Measurements from ENCODE around the gene ST6GAL1. TPM values are rescaled to one million over a fixed set of nuclear protein-coding genes. Genes with fewer than 3 reads are reported as not detected.

Gene ST6GAL1
- total RNA-seq, 1 donor from 2014 or later, result 68.2 TPM

DNA sequence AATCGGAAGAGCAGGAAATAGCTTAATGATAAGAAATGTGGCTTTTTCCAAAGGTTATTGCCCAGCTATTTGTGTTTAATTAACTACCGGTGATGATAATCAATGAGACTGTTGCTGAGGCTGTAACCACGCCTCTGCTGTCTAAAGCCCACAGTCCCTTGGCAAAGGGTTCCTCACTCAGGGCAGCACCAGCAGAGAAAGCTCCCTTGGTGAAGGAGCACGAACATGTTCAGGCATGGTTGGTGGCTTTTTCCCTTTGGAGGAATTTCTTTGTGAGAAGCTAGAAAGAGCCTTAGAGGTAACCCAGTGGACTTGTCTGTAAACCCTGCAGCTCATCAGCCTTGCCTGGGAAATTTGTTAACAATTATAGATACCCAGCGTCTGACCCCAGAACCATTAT is 7.5 kb upstream of the ST6GAL1 start:
- Mint-ChIP-seq H3K4me3 (ENCODE audit: unreplicated experiment) (no peak overlapping the region), H3K36me3 (ENCODE audit: unreplicated experiment) (no peaks in the 10 kb centered on the region), H3K4me1 (ENCODE audit: unreplicated experiment) (no peaks in the 10 kb centered on the region), H3K27me3 (ENCODE audit: unreplicated experiment) (peaks cover 3% of the 10 kb centered on the region), H3K9me3 (ENCODE audit: unreplicated experiment) (no peaks in the 10 kb centered on the region), H3K27ac (ENCODE audit: unreplicated experiment) (no peak overlapping the region)
- no peak for DNase-seq (ENCODE audit: extremely low spot score, unreplicated experiment)
- TF ChIP-seq, protein P1, sequence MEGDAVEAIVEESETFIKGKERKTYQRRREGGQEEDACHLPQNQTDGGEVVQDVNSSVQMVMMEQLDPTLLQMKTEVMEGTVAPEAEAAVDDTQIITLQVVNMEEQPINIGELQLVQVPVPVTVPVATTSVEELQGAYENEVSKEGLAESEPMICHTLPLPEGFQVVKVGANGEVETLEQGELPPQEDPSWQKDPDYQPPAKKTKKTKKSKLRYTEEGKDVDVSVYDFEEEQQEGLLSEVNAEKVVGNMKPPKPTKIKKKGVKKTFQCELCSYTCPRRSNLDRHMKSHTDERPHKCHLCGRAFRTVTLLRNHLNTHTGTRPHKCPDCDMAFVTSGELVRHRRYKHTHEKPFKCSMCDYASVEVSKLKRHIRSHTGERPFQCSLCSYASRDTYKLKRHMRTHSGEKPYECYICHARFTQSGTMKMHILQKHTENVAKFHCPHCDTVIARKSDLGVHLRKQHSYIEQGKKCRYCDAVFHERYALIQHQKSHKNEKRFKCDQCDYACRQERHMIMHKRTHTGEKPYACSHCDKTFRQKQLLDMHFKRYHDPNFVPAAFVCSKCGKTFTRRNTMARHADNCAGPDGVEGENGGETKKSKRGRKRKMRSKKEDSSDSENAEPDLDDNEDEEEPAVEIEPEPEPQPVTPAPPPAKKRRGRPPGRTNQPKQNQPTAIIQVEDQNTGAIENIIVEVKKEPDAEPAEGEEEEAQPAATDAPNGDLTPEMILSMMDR (IDR thresholded peaks at IDR 0.05), result no peak

DNA sequence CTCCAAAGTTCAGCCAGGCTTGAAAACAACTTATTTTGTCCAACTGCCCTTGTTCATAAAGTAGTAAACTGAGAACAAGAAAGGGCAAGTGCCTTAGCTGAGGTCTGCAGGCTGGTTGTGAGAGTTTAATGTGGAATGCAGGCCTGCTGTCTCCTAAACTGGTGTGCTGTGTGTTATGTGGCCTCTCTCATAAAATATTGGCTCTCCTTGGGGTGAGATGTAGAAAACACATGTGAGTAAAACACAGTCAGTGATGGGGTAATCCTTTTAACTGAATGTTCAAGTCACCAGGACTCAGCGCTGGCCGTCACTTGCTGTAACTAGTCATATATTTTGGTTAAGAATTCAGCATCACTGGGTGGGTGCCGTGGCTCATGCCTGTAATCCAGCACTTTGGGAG is 7.1 kb upstream of the ST6GAL1 start:
- Mint-ChIP-seq H3K27me3 (ENCODE audit: unreplicated experiment) (peaks cover 3% of the 10 kb centered on the region), H3K4me3 (ENCODE audit: unreplicated experiment) (no peak overlapping the region), H3K4me1 (ENCODE audit: unreplicated experiment) (no peaks in the 10 kb centered on the region), H3K36me3 (ENCODE audit: unreplicated experiment) (no peaks in the 10 kb centered on the region), H3K27ac (ENCODE audit: unreplicated experiment) (no peak overlapping the region), H3K9me3 (ENCODE audit: unreplicated experiment) (no peaks in the 10 kb centered on the region)
- TF ChIP-seq, protein P1 (IDR thresholded peaks at IDR 0.05), result no peak
- DNase-seq (ENCODE audit: extremely low spot score, unreplicated experiment), result no peak

DNA sequence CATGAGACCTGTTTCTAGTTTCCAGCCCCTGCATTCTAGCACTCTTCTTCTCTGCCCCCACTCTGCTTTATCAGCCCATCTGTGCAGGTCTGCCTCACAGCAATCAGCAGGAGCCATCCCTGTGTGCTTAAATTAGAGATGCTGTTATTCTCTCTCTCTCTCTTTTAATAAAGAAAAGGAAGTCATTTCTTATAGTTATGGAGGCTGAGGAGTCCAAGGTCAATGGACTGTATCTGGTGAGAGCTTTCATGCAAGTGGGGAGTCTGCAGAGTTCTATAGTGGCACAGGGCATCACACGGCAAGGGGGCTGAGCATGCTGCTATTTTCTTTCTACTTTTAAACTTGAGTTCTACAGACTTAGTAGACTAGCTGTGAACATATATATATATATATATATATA is 4.5 kb upstream of the ST6GAL1 start:
- Mint-ChIP-seq H3K4me1 (ENCODE audit: unreplicated experiment) (peaks cover 5% of the 10 kb centered on the region), H3K9me3 (ENCODE audit: unreplicated experiment) (no peaks in the 10 kb centered on the region), H3K27ac (ENCODE audit: unreplicated experiment) (no peak overlapping the region), H3K27me3 (ENCODE audit: unreplicated experiment) (peaks cover 3% of the 10 kb centered on the region), H3K36me3 (ENCODE audit: unreplicated experiment) (no peaks in the 10 kb centered on the region), H3K4me3 (ENCODE audit: unreplicated experiment) (no peak overlapping the region)
- TF ChIP-seq, protein P1 (IDR thresholded peaks at IDR 0.05), result no peak
- no peak for DNase-seq (ENCODE audit: extremely low spot score, unreplicated experiment)

DNA sequence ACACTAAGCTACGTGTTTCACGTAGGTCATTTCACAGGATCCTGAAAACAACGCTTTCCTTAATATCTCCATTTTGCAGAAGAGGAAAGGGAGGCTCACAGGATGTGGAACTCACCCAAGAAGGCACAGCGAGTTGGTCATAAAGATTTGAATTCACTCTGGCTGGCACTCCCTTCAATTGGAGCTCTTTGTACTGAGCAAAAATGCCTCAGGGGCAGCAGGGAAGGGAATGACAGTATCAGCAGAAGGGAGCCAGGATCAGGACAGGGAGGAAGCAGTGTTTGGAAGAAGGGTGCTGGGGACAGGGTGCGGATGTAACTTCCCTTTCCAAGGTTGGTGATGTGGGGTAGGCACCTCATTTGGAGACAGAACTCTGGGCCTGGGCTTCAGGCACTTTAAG is 1.1 kb upstream of the ST6GAL1 start:
- Mint-ChIP-seq H3K27ac (ENCODE audit: unreplicated experiment) (no peak overlapping the region), H3K4me3 (ENCODE audit: unreplicated experiment) (peak overlapping the region; percentile 41), H3K36me3 (ENCODE audit: unreplicated experiment) (peaks cover 7% of the 10 kb centered on the region), H3K9me3 (ENCODE audit: unreplicated experiment) (no peaks in the 10 kb centered on the region), H3K27me3 (ENCODE audit: unreplicated experiment) (peaks cover 3% of the 10 kb centered on the region), H3K4me1 (ENCODE audit: unreplicated experiment) (peaks cover 30% of the 10 kb centered on the region)
- no peak for DNase-seq (ENCODE audit: extremely low spot score, unreplicated experiment)
- TF ChIP-seq, protein P1 (IDR thresholded peaks at IDR 0.05), result no peak

DNA sequence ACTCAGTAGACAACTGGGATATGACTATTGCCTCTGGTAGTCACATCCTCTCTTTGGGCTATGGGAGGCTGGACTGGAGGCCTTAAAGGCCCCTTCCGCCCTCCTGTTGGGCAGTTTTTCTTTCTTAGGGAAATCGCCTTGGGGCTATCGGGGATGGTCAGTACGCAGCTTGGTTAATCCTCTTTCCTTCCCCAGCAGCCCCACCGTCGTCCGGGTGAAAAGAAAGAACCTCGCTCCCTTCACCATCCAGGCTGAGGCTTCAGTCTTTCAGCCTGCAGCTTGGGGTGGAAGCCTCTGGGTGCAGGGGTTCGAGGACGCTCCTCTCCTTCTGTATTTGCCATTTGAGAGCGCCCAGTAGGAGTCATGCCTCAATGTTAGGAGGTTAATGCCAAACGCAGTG is 641 bp upstream of the ST6GAL1 start:
- H3K36me3 Mint-ChIP-seq (ENCODE audit: unreplicated experiment), result peaks cover 10% of the 10 kb centered on the region
- peaks cover 30% of the 10 kb centered on the region for H3K4me1 Mint-ChIP-seq (ENCODE audit: unreplicated experiment)
- no peak for DNase-seq (ENCODE audit: extremely low spot score, unreplicated experiment)
- TF ChIP-seq, protein P1 (IDR thresholded peaks at IDR 0.05), result no peak
- peaks cover 3% of the 10 kb centered on the region for H3K27me3 Mint-ChIP-seq (ENCODE audit: unreplicated experiment)
- H3K9me3 Mint-ChIP-seq (ENCODE audit: unreplicated experiment), result no peaks in the 10 kb centered on the region
- H3K27ac Mint-ChIP-seq (ENCODE audit: unreplicated experiment), result peak overlapping the region; percentile 75
- peak overlapping the region; percentile 95 for H3K4me3 Mint-ChIP-seq (ENCODE audit: unreplicated experiment)
